ENCODE data around the gene PTN. TPM values are rescaled to one million over a fixed set of nuclear protein-coding genes. Genes with fewer than 3 reads are reported as not detected.

Gene PTN
- total RNA-seq, 1 experiment from 2014 or later: 0.13 TPM

DNA sequence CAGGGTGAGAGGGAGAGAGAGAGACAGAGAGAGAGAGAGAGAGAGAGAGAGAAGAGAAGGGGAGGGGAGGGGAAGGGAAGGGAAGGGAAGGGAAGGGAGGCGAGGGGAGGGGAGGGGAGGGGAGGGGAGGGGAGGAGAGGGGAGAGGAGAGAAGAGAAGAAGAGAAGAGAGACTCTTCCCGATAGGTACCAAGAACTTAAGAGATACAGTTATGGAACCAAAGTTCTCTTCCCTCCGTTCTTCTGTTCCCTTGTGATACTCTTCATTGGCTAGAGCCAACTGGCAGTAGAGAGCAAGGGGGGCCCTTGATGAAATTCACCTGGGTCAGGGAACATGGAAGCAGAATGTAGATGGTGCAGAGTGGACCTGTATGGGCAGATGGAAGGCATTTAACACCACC lies 122.1 kb downstream of the PTN start:
- in situ Hi-C loops (cut with HindIII; ENCODE audit: low pct_unique_long_range_greater_than_20kb, low sequenced_read_pairs): no loop called here
- POLR2A ChIA-PET: no interaction called here

DNA sequence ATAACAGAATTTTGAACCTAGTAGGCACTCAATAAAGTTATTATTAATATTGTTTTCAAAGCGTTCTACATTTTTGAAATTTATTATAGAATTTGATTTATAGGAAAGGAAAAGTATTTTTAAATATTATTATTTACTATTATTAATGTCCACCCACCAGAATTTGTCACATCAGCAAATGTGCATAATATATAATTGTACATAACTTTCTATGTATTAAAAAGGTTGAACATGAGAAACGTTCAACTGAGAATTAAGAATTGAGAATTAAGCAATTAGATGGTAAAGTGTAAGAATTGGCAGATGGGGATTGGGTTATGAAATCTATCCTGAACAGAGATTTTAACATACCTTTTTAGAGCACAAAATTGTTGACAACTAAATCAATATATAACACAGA lies 129.8 kb downstream of the PTN start:
- intact Hi-C loops (cut with micrococcal nuclease; ENCODE audit: unreplicated experiment): no loop called here
- no TSS peak for BruUV-seq (replicated peaks)
- ATAC-seq: no peak

More for the DNA sequence above, 122.1 kb downstream of the PTN start:
- CTCF ChIA-PET: no interaction called here
- TF ChIP-seq TCF7L2 (IDR thresholded peaks at IDR 0.05; ENCODE audit: low read depth, low read length) (no peak), POLR2AphosphoS5 (IDR thresholded peaks at IDR 0.05; ENCODE audit: low read depth, low read length) (no peak), CTCF (IDR thresholded peaks at IDR 0.05) (no peak), SIN3A (IDR thresholded peaks at IDR 0.05; ENCODE audit: borderline replicate concordance, insufficient read depth, low read depth, low read length) (no peak)
- TF ChIP-seq, protein P1, sequence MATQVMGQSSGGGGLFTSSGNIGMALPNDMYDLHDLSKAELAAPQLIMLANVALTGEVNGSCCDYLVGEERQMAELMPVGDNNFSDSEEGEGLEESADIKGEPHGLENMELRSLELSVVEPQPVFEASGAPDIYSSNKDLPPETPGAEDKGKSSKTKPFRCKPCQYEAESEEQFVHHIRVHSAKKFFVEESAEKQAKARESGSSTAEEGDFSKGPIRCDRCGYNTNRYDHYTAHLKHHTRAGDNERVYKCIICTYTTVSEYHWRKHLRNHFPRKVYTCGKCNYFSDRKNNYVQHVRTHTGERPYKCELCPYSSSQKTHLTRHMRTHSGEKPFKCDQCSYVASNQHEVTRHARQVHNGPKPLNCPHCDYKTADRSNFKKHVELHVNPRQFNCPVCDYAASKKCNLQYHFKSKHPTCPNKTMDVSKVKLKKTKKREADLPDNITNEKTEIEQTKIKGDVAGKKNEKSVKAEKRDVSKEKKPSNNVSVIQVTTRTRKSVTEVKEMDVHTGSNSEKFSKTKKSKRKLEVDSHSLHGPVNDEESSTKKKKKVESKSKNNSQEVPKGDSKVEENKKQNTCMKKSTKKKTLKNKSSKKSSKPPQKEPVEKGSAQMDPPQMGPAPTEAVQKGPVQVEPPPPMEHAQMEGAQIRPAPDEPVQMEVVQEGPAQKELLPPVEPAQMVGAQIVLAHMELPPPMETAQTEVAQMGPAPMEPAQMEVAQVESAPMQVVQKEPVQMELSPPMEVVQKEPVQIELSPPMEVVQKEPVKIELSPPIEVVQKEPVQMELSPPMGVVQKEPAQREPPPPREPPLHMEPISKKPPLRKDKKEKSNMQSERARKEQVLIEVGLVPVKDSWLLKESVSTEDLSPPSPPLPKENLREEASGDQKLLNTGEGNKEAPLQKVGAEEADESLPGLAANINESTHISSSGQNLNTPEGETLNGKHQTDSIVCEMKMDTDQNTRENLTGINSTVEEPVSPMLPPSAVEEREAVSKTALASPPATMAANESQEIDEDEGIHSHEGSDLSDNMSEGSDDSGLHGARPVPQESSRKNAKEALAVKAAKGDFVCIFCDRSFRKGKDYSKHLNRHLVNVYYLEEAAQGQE (IDR thresholded peaks at IDR 0.05; ENCODE audit: insufficient read depth in 1 of 2, low read depth in 2 of 2, low read length in 1 of 2): no peak
- no peak for ATAC-seq
- Histone ChIP-seq H3K27me3 (ENCODE audit: control insufficient read depth, insufficient read depth, low read length) (no peaks in the 10 kb centered on the region), H3K9me3 (ENCODE audit: control insufficient read depth, insufficient read depth, low read depth, low read length) (no peaks in the 10 kb centered on the region), H3K36me3 (ENCODE audit: control insufficient read depth, insufficient read depth, low read length) (no peaks in the 10 kb centered on the region; the same call in 1 of the 2 replicates), H3K27ac (ENCODE audit: low read length) (no peak overlapping the region), H3K4me3 (ENCODE audit: low read depth in 2 of 2, low read length in 2 of 2) (no peak overlapping the region), H3K4me1 (ENCODE audit: control insufficient read depth, insufficient read depth, low read length) (no peaks in the 10 kb centered on the region)
- intact Hi-C loops (cut with micrococcal nuclease; ENCODE audit: unreplicated experiment): no loop called here
- BruUV-seq (replicated peaks): no TSS peak
- no peak for DNase-seq (ENCODE audit: low read depth, low spot score)

More for the DNA sequence above, 129.8 kb downstream of the PTN start:
- in situ Hi-C loops (cut with HindIII; ENCODE audit: low pct_unique_long_range_greater_than_20kb, low sequenced_read_pairs): no loop called here
- Histone ChIP-seq H3K27me3 (ENCODE audit: control insufficient read depth, insufficient read depth, low read length) (no peaks in the 10 kb centered on the region), H3K36me3 (ENCODE audit: control insufficient read depth, insufficient read depth, low read length) (no peaks in the 10 kb centered on the region; the same call in 1 of the 2 replicates), H3K27ac (ENCODE audit: low read length) (no peak overlapping the region), H3K4me1 (ENCODE audit: control insufficient read depth, insufficient read depth, low read length) (no peaks in the 10 kb centered on the region), H3K9me3 (ENCODE audit: control insufficient read depth, insufficient read depth, low read depth, low read length) (no peaks in the 10 kb centered on the region), H3K4me3 (ENCODE audit: low read depth in 2 of 2, low read length in 2 of 2) (no peak overlapping the region)
- CTCF ChIA-PET: no interaction called here
- no peak for DNase-seq (ENCODE audit: low read depth, low spot score)
- TF ChIP-seq TCF7L2 (IDR thresholded peaks at IDR 0.05; ENCODE audit: low read depth, low read length) (no peak), POLR2AphosphoS5 (IDR thresholded peaks at IDR 0.05; ENCODE audit: low read depth, low read length) (no peak), SIN3A (IDR thresholded peaks at IDR 0.05; ENCODE audit: borderline replicate concordance, insufficient read depth, low read depth, low read length) (no peak)
- TF ChIP-seq, protein P1 (IDR thresholded peaks at IDR 0.05; ENCODE audit: insufficient read depth in 1 of 2, low read depth in 2 of 2, low read length in 1 of 2): no peak
- POLR2A ChIA-PET: no interaction called here

Measured in Panc1 (cell line).